SK-N-SH (cell line): ENCODE data around the gene NEURL1.

ENCODE experiments used
- CTCF ChIP-seq: fragments of 200-600 bp; sonication (generic); IDR thresholded peaks from 2 replicates; pipeline ENCODE4 v1.6.1; 2017; ENCODE audit warnings: antibody characterized with exemption, mild to moderate bottlenecking, moderate library complexity
- JUND ChIP-seq: IDR thresholded peaks from 2 replicates; pipeline ENCODE4 v1.4.0; 2012

GRCh38 chr10:103590060-103590459, 96.6 kb downstream of the NEURL1 start:
- TF ChIP-seq JUND (no peak), CTCF (no peak)
